ENCODE measurements around the gene TSPEAR.

The TSPEAR gene

GRCh38 chr21:44539991-44540666 is 171.2 kb downstream of the TSPEAR start, which contains the start of gene KRTAP10-1:
KRTAP10-1 (minus strand) TSS chr21:44540195; CDS start chr21:44540150, 45 bp downstream.
- no peaks in the 10 kb centered on the region for H3K9me3 ChIP-seq (ENCODE audit: insufficient read depth, low read depth, low read length)
- no peak within 1 kb of the TSS for H3K27ac ChIP-seq (ENCODE audit: low read depth, low read length)
- H3K4me1 ChIP-seq (ENCODE audit: insufficient read depth, low read length), result no peaks in the 10 kb centered on the region
- H3K27me3 ChIP-seq (ENCODE audit: insufficient read depth, low read length), result no peaks in the 10 kb centered on the region; the same call in 1 of the 2 replicates
- no peak within 1 kb of the TSS for H3K4me3 ChIP-seq (ENCODE audit: low read length)
- no peaks in the 10 kb centered on the region for H3K36me3 ChIP-seq (ENCODE audit: insufficient read depth, low read length)
- H3K9ac ChIP-seq (ENCODE audit: low read depth, low read length), result no peak within 1 kb of the TSS
- 86% methylated on average over 21 of the region's 21 CpGs for WGBS

- no peak overlapping the region for H3K9ac ChIP-seq (ENCODE audit: low read depth, low read length)
- WGBS, result 78% methylated on average over 14 of the region's 14 CpGs
- no peaks in the 10 kb centered on the region; the same call in 1 of the 2 replicates for H3K27me3 ChIP-seq (ENCODE audit: insufficient read depth, low read length)
- H3K9me3 ChIP-seq (ENCODE audit: insufficient read depth, low read depth, low read length), result no peaks in the 10 kb centered on the region
- no peak overlapping the region for H3K27ac ChIP-seq (ENCODE audit: low read depth, low read length)
- H3K4me3 ChIP-seq (ENCODE audit: low read length), result no peak overlapping the region
- no peaks in the 10 kb centered on the region for H3K4me1 ChIP-seq (ENCODE audit: insufficient read depth, low read length)
- H3K36me3 ChIP-seq (ENCODE audit: insufficient read depth, low read length), result no peaks in the 10 kb centered on the region
Observed at GRCh38 chr21:44539046-44539445, 172.3 kb downstream of the TSPEAR start.

- 94% methylated on average over 33 of the region's 33 CpGs for WGBS
- no peaks in the 10 kb centered on the region for H3K4me1 ChIP-seq (ENCODE audit: insufficient read depth, low read length)
- no peak overlapping the region for H3K27ac ChIP-seq (ENCODE audit: low read depth, low read length)
- H3K36me3 ChIP-seq (ENCODE audit: insufficient read depth, low read length), result no peaks in the 10 kb centered on the region
- H3K4me3 ChIP-seq (ENCODE audit: low read length), result no peak overlapping the region
- H3K9me3 ChIP-seq (ENCODE audit: insufficient read depth, low read depth, low read length), result no peaks in the 10 kb centered on the region
- no peaks in the 10 kb centered on the region; the same call in 1 of the 2 replicates for H3K27me3 ChIP-seq (ENCODE audit: insufficient read depth, low read length)
- H3K9ac ChIP-seq (ENCODE audit: low read depth, low read length), result no peak overlapping the region
Observed at GRCh38 chr21:44537930-44538911, 173.2 kb downstream of the TSPEAR start.

- H3K27ac ChIP-seq (ENCODE audit: low read depth, low read length), result no peak overlapping the region
- WGBS, result 79% methylated on average over 7 of the region's 7 CpGs
- H3K4me1 ChIP-seq (ENCODE audit: insufficient read depth, low read length), result no peaks in the 10 kb centered on the region
- no peak overlapping the region for H3K4me3 ChIP-seq (ENCODE audit: low read length)
- no peaks in the 10 kb centered on the region for H3K36me3 ChIP-seq (ENCODE audit: insufficient read depth, low read length)
- H3K27me3 ChIP-seq (ENCODE audit: insufficient read depth, low read length), result no peaks in the 10 kb centered on the region
- H3K9ac ChIP-seq (ENCODE audit: low read depth, low read length), result no peak overlapping the region
- H3K9me3 ChIP-seq (ENCODE audit: insufficient read depth, low read depth, low read length), result no peaks in the 10 kb centered on the region
Observed at GRCh38 chr21:44535963-44536362, 175.4 kb downstream of the TSPEAR start.

- Histone ChIP-seq H3K9me3 (ENCODE audit: insufficient read depth, low read depth, low read length) (no peaks in the 10 kb centered on the region), H3K27me3 (ENCODE audit: insufficient read depth, low read length) (no peaks in the 10 kb centered on the region), H3K9ac (ENCODE audit: low read depth, low read length) (no peak overlapping the region), H3K4me3 (ENCODE audit: low read length) (no peak overlapping the region), H3K4me1 (ENCODE audit: insufficient read depth, low read length) (no peaks in the 10 kb centered on the region), H3K36me3 (ENCODE audit: insufficient read depth, low read length) (no peaks in the 10 kb centered on the region), H3K27ac (ENCODE audit: low read depth, low read length) (no peak overlapping the region)
- 95% methylated on average over 6 of the region's 6 CpGs for WGBS
Observed at GRCh38 chr21:44534688-44535087, 176.7 kb downstream of the TSPEAR start.

- H3K36me3 ChIP-seq (ENCODE audit: insufficient read depth, low read length), result no peaks in the 10 kb centered on the region
- no peak overlapping the region for H3K4me3 ChIP-seq (ENCODE audit: low read length)
- H3K4me1 ChIP-seq (ENCODE audit: insufficient read depth, low read length), result no peaks in the 10 kb centered on the region
- no peak overlapping the region for H3K27ac ChIP-seq (ENCODE audit: low read depth, low read length)
- H3K27me3 ChIP-seq (ENCODE audit: insufficient read depth, low read length), result no peaks in the 10 kb centered on the region
- H3K9ac ChIP-seq (ENCODE audit: low read depth, low read length), result no peak overlapping the region
- WGBS, result 96% methylated on average over 16 of the region's 21 CpGs
- no peaks in the 10 kb centered on the region for H3K9me3 ChIP-seq (ENCODE audit: insufficient read depth, low read depth, low read length)
Observed at GRCh38 chr21:44533891-44534627, 177.3 kb downstream of the TSPEAR start.

GRCh38 chr21:44533121-44533890 is 178.1 kb downstream of the TSPEAR start:
- Histone ChIP-seq H3K27me3 (ENCODE audit: insufficient read depth, low read length) (no peaks in the 10 kb centered on the region), H3K36me3 (ENCODE audit: insufficient read depth, low read length) (no peaks in the 10 kb centered on the region), H3K9ac (ENCODE audit: low read depth, low read length) (no peak overlapping the region), H3K9me3 (ENCODE audit: insufficient read depth, low read depth, low read length) (no peaks in the 10 kb centered on the region), H3K27ac (ENCODE audit: low read depth, low read length) (no peak overlapping the region), H3K4me1 (ENCODE audit: insufficient read depth, low read length) (no peaks in the 10 kb centered on the region), H3K4me3 (ENCODE audit: low read length) (no peak overlapping the region)
- 95% methylated on average over 37 of the region's 37 CpGs for WGBS

- H3K9me3 ChIP-seq (ENCODE audit: insufficient read depth, low read depth, low read length), result no peaks in the 10 kb centered on the region
- no peaks in the 10 kb centered on the region for H3K27me3 ChIP-seq (ENCODE audit: insufficient read depth, low read length)
- whole genome bisulfite sequencing, result 88% methylated on average over 16 of the region's 16 CpGs
- no peaks in the 10 kb centered on the region for H3K36me3 ChIP-seq (ENCODE audit: insufficient read depth, low read length)
- H3K4me1 ChIP-seq (ENCODE audit: insufficient read depth, low read length), result no peaks in the 10 kb centered on the region
- H3K4me3 ChIP-seq (ENCODE audit: low read length), result no peak overlapping the region
- H3K9ac ChIP-seq (ENCODE audit: low read depth, low read length), result no peak overlapping the region
- H3K27ac ChIP-seq (ENCODE audit: low read depth, low read length), result no peak overlapping the region
Observed at GRCh38 chr21:44532712-44533111, 178.7 kb downstream of the TSPEAR start.

- Histone ChIP-seq H3K36me3 (ENCODE audit: insufficient read depth, low read length) (no peaks in the 10 kb centered on the region), H3K9ac (ENCODE audit: low read depth, low read length) (no peak overlapping the region), H3K27ac (ENCODE audit: low read depth, low read length) (no peak overlapping the region), H3K9me3 (ENCODE audit: insufficient read depth, low read depth, low read length) (no peaks in the 10 kb centered on the region), H3K4me3 (ENCODE audit: low read length) (no peak overlapping the region), H3K27me3 (ENCODE audit: insufficient read depth, low read length) (no peaks in the 10 kb centered on the region), H3K4me1 (ENCODE audit: insufficient read depth, low read length) (no peaks in the 10 kb centered on the region)
- WGBS, result 92% methylated on average over 30 of the region's 30 CpGs
Observed at GRCh38 chr21:44531606-44532564, 179.5 kb downstream of the TSPEAR start.

All from HUES64 (cell line).